ENCODE data around the gene PRR12. TPM values are rescaled to one million over a fixed set of nuclear protein-coding genes. Genes with fewer than 3 reads are reported as not detected.

Gene PRR12
- total RNA-seq, 4 donors from 2014 or later: 12.2 to 54.7 (median 30.0) TPM

DNA sequence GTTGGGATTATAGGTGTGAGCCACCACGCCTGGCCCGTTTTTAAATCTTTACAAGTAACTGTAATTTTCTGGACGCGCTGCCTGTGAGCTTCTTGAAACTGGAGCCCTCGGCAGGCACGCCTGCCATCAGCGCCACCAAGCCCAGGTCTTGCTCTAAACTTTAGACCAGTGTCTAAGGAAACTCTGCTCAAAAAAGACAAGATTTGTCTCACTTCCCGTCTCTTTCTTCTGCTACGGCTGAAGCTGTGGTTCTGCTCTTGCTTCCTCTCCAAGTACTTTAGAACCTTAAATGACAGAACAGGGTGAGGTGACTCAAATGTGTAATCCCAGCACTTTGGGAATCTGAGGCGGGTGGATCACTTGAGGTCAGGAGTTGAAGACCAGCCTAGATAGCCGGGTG lies 38.2 kb upstream of the PRR12 start:
- intact Hi-C loops (cut with DNase I; ENCODE audit: low total_unique reads): no loop called here
- Histone ChIP-seq H3K27ac (peak overlapping the region; percentile 78 to 87 (median 84)), H3K27me3 (no peaks in the 10 kb centered on the region), H3K4me3 (no peak overlapping the region), H3K36me3 (peaks cover 0 to 15% (median 6%) of the 10 kb centered on the region in 4 donors), H3K4me1 (peaks cover 22 to 63% (median 48%) of the 10 kb centered on the region in 4 donors), H3K9me3 (no peaks in the 10 kb centered on the region)
- TF ChIP-seq POLR2A (IDR thresholded peaks at IDR 0.05): peak; percentile 14
- TF ChIP-seq POLR2AphosphoS5 (IDR thresholded peaks at IDR 0.05): peak in 1 of 3 donors; percentile 51
- no peak for TF ChIP-seq CTCF (IDR thresholded peaks at IDR 0.05)
- DNase-seq: no peak
- in situ Hi-C loops (cut with MboI; ENCODE audit: low pct_ligation_motif_present in 1 of 4, low pct_unique_long_range_greater_than_20kb in 1 of 4, low sequenced_read_pairs in 3 of 4): no loop called here
- 36 to 46% methylated on average over 6 to 11 of the region's 11 CpGs for WGBS, 2 donors (ENCODE audit: low coverage in 1 of 2)

DNA sequence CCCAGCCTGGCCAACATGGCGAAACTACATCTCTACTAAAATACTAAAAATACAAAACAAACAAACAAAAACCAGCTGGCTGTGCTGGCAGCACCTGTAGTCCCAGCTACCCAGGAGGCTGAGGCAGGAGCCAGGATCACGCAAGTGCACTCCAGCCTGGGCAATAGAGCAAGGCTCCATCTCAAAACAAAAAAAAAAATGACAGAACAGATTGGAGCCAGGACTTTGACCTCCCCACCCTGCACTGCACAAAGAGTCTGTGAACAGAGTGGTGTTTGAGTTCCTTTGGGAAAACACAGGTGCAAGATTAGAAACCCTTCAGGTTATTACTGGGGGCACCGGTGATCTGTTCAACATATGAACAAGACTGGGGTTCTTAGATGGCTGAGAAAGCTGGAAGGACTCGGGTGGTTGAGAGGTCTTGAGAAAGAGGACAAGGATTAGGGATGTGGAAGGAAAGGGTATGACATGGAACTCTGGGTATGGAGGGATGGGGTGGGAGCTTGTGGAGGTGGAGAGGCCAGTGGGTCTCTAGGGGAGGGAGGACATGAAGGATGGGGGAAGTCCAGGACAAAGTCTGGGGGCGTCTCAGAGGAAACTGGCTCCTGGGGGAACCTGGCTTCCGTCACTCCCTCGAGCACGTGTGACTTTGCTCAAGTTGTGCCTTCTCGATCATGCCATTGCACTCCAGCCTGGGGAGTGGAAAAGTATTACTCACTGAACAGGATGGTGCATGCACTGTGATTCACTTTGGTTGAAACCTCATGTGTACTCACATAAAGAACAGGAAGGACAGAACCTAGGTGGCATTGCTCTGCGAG lies 37.3 kb upstream of the PRR12 start:
- intact Hi-C loops (cut with DNase I; ENCODE audit: low total_unique reads): no loop called here
- no peaks in the 10 kb centered on the region for H3K9me3 ChIP-seq
- peaks cover 19 to 61% (median 39%) of the 10 kb centered on the region in 4 donors for H3K4me1 ChIP-seq
- DNase-seq: peak; percentile 70
- H3K27me3 ChIP-seq: no peaks in the 10 kb centered on the region
- peaks cover 0 to 16% (median 8%) of the 10 kb centered on the region in 4 donors for H3K36me3 ChIP-seq
- TF ChIP-seq CTCF (IDR thresholded peaks at IDR 0.05): peak in 2 of 5 experiments; percentile 33 to 51
- peak in 2 of 3 donors; percentile 38 to 51 for TF ChIP-seq POLR2AphosphoS5 (IDR thresholded peaks at IDR 0.05)
- no peak for TF ChIP-seq POLR2A (IDR thresholded peaks at IDR 0.05)
- TF ChIP-seq EP300 (IDR thresholded peaks at IDR 0.05; ENCODE audit: low read depth): no peak
- in situ Hi-C loops (cut with MboI; ENCODE audit: low pct_ligation_motif_present in 1 of 4, low pct_unique_long_range_greater_than_20kb in 1 of 4, low sequenced_read_pairs in 3 of 4): no loop called here
- no peak overlapping the region for H3K4me3 ChIP-seq
- H3K27ac ChIP-seq: peak overlapping the region; percentile 78 to 87 (median 84)
- WGBS, 2 donors (ENCODE audit: low coverage in 1 of 2): 48 to 62% methylated on average over 3 to 10 of the region's 10 CpGs

- 52 to 69% methylated on average over 5 to 17 of the region's 17 CpGs for WGBS, 2 donors (ENCODE audit: low coverage in 1 of 2)
- Histone ChIP-seq H3K36me3 (peaks cover 0 to 16% (median 8%) of the 10 kb centered on the region in 4 donors), H3K4me3 (no peak overlapping the region), H3K4me1 (peaks cover 14 to 63% (median 41%) of the 10 kb centered on the region in 4 donors), H3K9me3 (no peaks in the 10 kb centered on the region), H3K27ac (peak overlapping the region; percentile 78 to 87 (median 84)), H3K27me3 (no peaks in the 10 kb centered on the region)
- DNase-seq: peak; percentile 44
- in situ Hi-C loops (cut with MboI; ENCODE audit: low pct_ligation_motif_present in 1 of 4, low pct_unique_long_range_greater_than_20kb in 1 of 4, low sequenced_read_pairs in 3 of 4): no loop called here
- intact Hi-C loops (cut with DNase I; ENCODE audit: low total_unique reads): no loop called here
- TF ChIP-seq POLR2A (IDR thresholded peaks at IDR 0.05) (no peak), POLR2AphosphoS5 (IDR thresholded peaks at IDR 0.05) (peak in 1 of 3 donors; percentile 22), CTCF (IDR thresholded peaks at IDR 0.05) (no peak), EP300 (IDR thresholded peaks at IDR 0.05; ENCODE audit: low read depth) (no peak)
Measured at GRCh38 chr19:49554701-49555181, 36.2 kb upstream of the PRR12 start.

- H3K9me3 ChIP-seq: no peaks in the 10 kb centered on the region
- TF ChIP-seq CTCF (IDR thresholded peaks at IDR 0.05) (no peak), EP300 (IDR thresholded peaks at IDR 0.05; ENCODE audit: low read depth) (no peak), POLR2A (IDR thresholded peaks at IDR 0.05) (no peak)
- intact Hi-C loops (cut with DNase I; ENCODE audit: low total_unique reads) (no loop called here), in situ Hi-C loops (cut with MboI; ENCODE audit: low pct_ligation_motif_present in 1 of 4, low pct_unique_long_range_greater_than_20kb in 1 of 4, low sequenced_read_pairs in 3 of 4) (no loop called here)
- H3K27me3 ChIP-seq: no peaks in the 10 kb centered on the region
- H3K4me3 ChIP-seq: peak overlapping the region in 2 of 4 donors; percentile 7 to 9
- WGBS, 2 donors (ENCODE audit: low coverage in 1 of 2): 83 to 92% methylated on average over 26 to 48 of the region's 53 CpGs
- H3K4me1 ChIP-seq: peaks cover 24 to 73% (median 52%) of the 10 kb centered on the region in 4 donors
- H3K27ac ChIP-seq: peak overlapping the region; percentile 78 to 87 (median 84)
- peak; percentile 84 for DNase-seq
- peaks cover 0 to 16% (median 8%) of the 10 kb centered on the region in 4 donors for H3K36me3 ChIP-seq
Measured at GRCh38 chr19:49555600-49556411, 35.2 kb upstream of the PRR12 start.
